GM23338 (cell line): ENCODE data around the gene PNPLA8. TPM values are rescaled to one million over a fixed set of nuclear protein-coding genes. Genes with fewer than 3 reads are reported as not detected.
A peak's percentile ranks its signal among the peaks of the same experiment; 100 is the strongest.

Source experiments
- ATAC-seq: fragments of 200-7000 bp; cut with Tn5 transposase; 3 replicates; pipeline ENCODE4 v1.9.1; 2020
- DNase-seq: peaks from one replicate; pipeline ENCODE4 v3.0.0-alpha.2; 2015; ENCODE audit warnings: low spot score
- H2AFZ ChIP-seq: fragments of 200-600 bp; sonication (generic); 2 replicates; pipeline ENCODE4 v1.8.0; 2016; ENCODE audit warnings: antibody characterized with exemption, mild to moderate bottlenecking, moderate library complexity
- H3F3A ChIP-seq: fragments of 200-600 bp; sonication (generic); replicated peaks from 2 replicates; pipeline ENCODE4 v1.8.0; 2017; ENCODE audit warnings: antibody characterized with exemption, mixed run types, low read depth
- H3K27ac ChIP-seq: fragments of 200-600 bp; sonication (generic); 2 replicates; pipeline ENCODE4 v1.6.1; 2016; ENCODE audit warnings: low read depth
- H3K27me3 ChIP-seq: fragments of 200-600 bp; sonication (generic); 2 replicates; pipeline ENCODE4 v1.8.0; 2016; ENCODE audit warnings: mild to moderate bottlenecking, mixed run types, moderate library complexity; ENCODE audit not compliant: insufficient read depth
- H3K36me3 ChIP-seq: fragments of 200-600 bp; sonication (generic); 2 replicates; pipeline ENCODE4 v1.8.0; 2016; ENCODE audit warnings: mild to moderate bottlenecking; ENCODE audit not compliant: insufficient read depth
- H3K4me1 ChIP-seq: fragments of 200-600 bp; sonication (generic); 2 replicates; pipeline ENCODE4 v1.8.0; 2016; ENCODE audit warnings: mild to moderate bottlenecking, moderate library complexity; ENCODE audit not compliant: insufficient read depth
- H3K4me2 ChIP-seq: fragments of 200-600 bp; sonication (generic); 2 replicates; pipeline ENCODE4 v1.7.1; 2017; ENCODE audit warnings: mixed run types
- H3K4me3 ChIP-seq: fragments of 200-600 bp; sonication (generic); 2 replicates; pipeline ENCODE4 v1.6.1; 2016; ENCODE audit warnings: mixed run types
- H3K79me2 ChIP-seq: fragments of 200-600 bp; sonication (generic); replicated peaks from 2 replicates; pipeline ENCODE4 v1.8.0; 2017; ENCODE audit warnings: mild to moderate bottlenecking; ENCODE audit not compliant: insufficient read depth
- H3K9me2 ChIP-seq: fragments of 200-600 bp; sonication (generic); 2 replicates; pipeline ENCODE4 v1.8.0; 2017; ENCODE audit not compliant: insufficient read depth
- H4K20me1 ChIP-seq: fragments of 200-600 bp; sonication (generic); replicated peaks from 2 replicates; pipeline ENCODE4 v1.8.0; 2017; ENCODE audit warnings: mild to moderate bottlenecking; ENCODE audit not compliant: insufficient read depth
- H3K27ac Mint-ChIP-seq: 2 replicates; pipeline ENCODE4 v1.8.0; 2020; ENCODE audit warnings: inconsistent platforms, mild to moderate bottlenecking, moderate library complexity, mixed read lengths
- H3K27me3 Mint-ChIP-seq: 3 replicates; pipeline ENCODE4 v1.8.0; 2022; ENCODE audit warnings: low read depth, mild to moderate bottlenecking, moderate library complexity, mixed read lengths, inconsistent platforms; ENCODE audit not compliant: insufficient read depth, poor library complexity
- H3K36me3 Mint-ChIP-seq: 3 replicates; pipeline ENCODE4 v1.8.0; 2021; ENCODE audit warnings: low read depth, mild to moderate bottlenecking, inconsistent platforms, moderate library complexity, mixed read lengths
- H3K4me1 Mint-ChIP-seq: 3 replicates; pipeline ENCODE4 v1.8.0; 2020; ENCODE audit warnings: mild to moderate bottlenecking, inconsistent platforms, mixed read lengths
- H3K4me3 Mint-ChIP-seq: 3 replicates; pipeline ENCODE4 v1.8.0; 2021; ENCODE audit warnings: moderate library complexity, mild to moderate bottlenecking, inconsistent platforms, mixed read lengths
- H3K9me3 Mint-ChIP-seq: 3 replicates; pipeline ENCODE4 v1.8.0; 2020; ENCODE audit warnings: moderate library complexity, mild to moderate bottlenecking, inconsistent platforms, mixed read lengths
- CREB1 ChIP-seq: fragments of 250-450 bp; sonication (Bioruptor Pico); IDR thresholded peaks from 2 replicates; pipeline ENCODE4 v1.5.0; 2020; ENCODE audit warnings: low read depth, mild to moderate bottlenecking, moderate library complexity
- CTCF ChIP-seq, 2 experiments: fragments of 200-600 bp in 1 of 2; sonication (generic) in 1 of 2; conservative IDR thresholded peaks; 2 replicates each; pipeline versions ENCODE4 v1.5.1 to v1.6.1; 2016 to 2017; ENCODE audit warnings: antibody characterized with exemption in 2 of 2, low read depth in 2 of 2, mild to moderate bottlenecking in 2 of 2, moderate library complexity in 1 of 2
- EZH2 ChIP-seq: fragments of 200-600 bp; sonication (generic); IDR thresholded peaks from one replicate; pipeline ENCODE4 v1.8.0; 2017; ENCODE audit warnings: antibody characterized with exemption, mild to moderate bottlenecking, low read depth; ENCODE audit not compliant: unreplicated experiment
- JUNB ChIP-seq: IDR thresholded peaks from one replicate; pipeline ENCODE4 v1.6.1; 2016; ENCODE audit warnings: antibody characterized with exemption; ENCODE audit not compliant: unreplicated experiment
- NANOG ChIP-seq: IDR thresholded peaks from 2 replicates; pipeline ENCODE4 v1.6.1; 2016; ENCODE audit warnings: antibody characterized with exemption, borderline replicate concordance
- REST ChIP-seq: IDR thresholded peaks from one replicate; pipeline ENCODE4 v1.6.1; 2018; ENCODE audit warnings: antibody characterized with exemption; ENCODE audit not compliant: unreplicated experiment
- ZNF114 ChIP-seq: fragments of 250-450 bp; sonication (Bioruptor Pico); IDR thresholded peaks from 2 replicates; pipeline ENCODE4 v1.5.0; 2020; ENCODE audit warnings: mild to moderate bottlenecking, moderate library complexity
- ZNF462 ChIP-seq: fragments of 250-450 bp; sonication (Bioruptor Pico); IDR thresholded peaks from 2 replicates; pipeline ENCODE4 v1.5.0; 2020; ENCODE audit warnings: mild to moderate bottlenecking, moderate library complexity
- polyA plus RNA-seq: library from polyadenylated mRNA; unstranded; fragments of >200 nt; fragmentation: Nextera tagmentation; extraction: Ambion mirVana; gene quantifications from 2 replicates; pipeline ENCODE4 v1.2.1, GENCODE V29; 2016
- total RNA-seq: library from RNA; depleted of rRNA; stranded (reverse); fragments of >200 nt; shearing (Covaris generic); gene quantifications from 2 replicates; pipeline ENCODE4 v1.2.3, GENCODE V29; 2014

PNPLA8 gene
- total and polyA plus RNA-seq, 2 experiments from 2014 or later = 12.5 to 13.6 TPM

GRCh38 chr7:108453320-108453719 lies 72.6 kb downstream of the PNPLA8 start (continued):
- TF ChIP-seq JUNB (no peak), REST (no peak), CREB1 (CRISPR knock-in tag) (no peak)

- H3K4me3 Mint-ChIP-seq = no peak overlapping the region; the same call in 2 of the 3 replicates
- Histone ChIP-seq H3K9me2 (no peaks in the 10 kb centered on the region), H3K36me3 (no peaks in the 10 kb centered on the region), H2AFZ (no peak overlapping the region), H3K79me2 (no peaks in the 10 kb centered on the region), H3K4me2 (no peak overlapping the region), H3K27ac (no peak overlapping the region), H4K20me1 (peaks cover 14% of the 10 kb centered on the region), H3K27me3 (peaks cover 44% of the 10 kb centered on the region), H3K4me1 (peaks cover 19% of the 10 kb centered on the region), H3F3A (0 out of 2 replicates have a peak, but pooled peaks cover 2% of the 10 kb centered on the region), H3K4me3 (no peak overlapping the region)
- H3K27me3 Mint-ChIP-seq = peaks cover 24% of the 10 kb centered on the region
- peaks cover 29% of the 10 kb centered on the region for H3K4me1 Mint-ChIP-seq
- ATAC-seq (no peak), DNase-seq (peak; percentile 67)
- no peak overlapping the region for H3K27ac Mint-ChIP-seq
- no peaks in the 10 kb centered on the region; the same call in 2 of the 3 replicates for H3K36me3 Mint-ChIP-seq
- TF ChIP-seq ZNF114 = no peak
- no peak for TF ChIP-seq JUNB
- no peak for TF ChIP-seq NANOG
- no peak for TF ChIP-seq EZH2
- no peak for TF ChIP-seq ZNF462 (CRISPR knock-in tag)
- TF ChIP-seq CTCF (conservative IDR thresholded peaks at IDR 0.05; ENCODE audit: low read depth in 2 of 2) = peak; percentile 64 to 71
- no peaks in the 10 kb centered on the region for H3K9me3 Mint-ChIP-seq
Measured at GRCh38 chr7:108452707-108453106, 73.2 kb downstream of the PNPLA8 start.
